IMR-90 (cell line): ENCODE results near the gene HDHD2. TPM values are rescaled to one million over a fixed set of nuclear protein-coding genes. Genes with fewer than 3 reads are reported as not detected.

Experiments used
- ATAC-seq: fragments of 200-7000 bp; cut with Tn5 transposase; 2 replicates; pipeline ENCODE4 v1.9.1; 2020; ENCODE audit warnings: low read depth, mild to moderate bottlenecking, moderate library complexity
- BruUV-seq: library from RNA; stranded (reverse); fragments of 400-500 nt; replicated peaks from 2 replicates; lab custom pipeline; 2021; lab: Mats Ljungman, UMichigan
- CTCF ChIA-PET: fragments of 300-600 bp; formaldehyde crosslinking; extraction: SDS; loops from one replicate; lab custom pipeline; 2021; ENCODE audit warnings: antibody characterized with exemption; lab: Yijun Ruan, JAX
- POLR2A ChIA-PET: fragments of 300-600 bp; sonication (Branson Sonifier 250); formaldehyde crosslinking; loops from one replicate; lab custom pipeline; 2022; ENCODE audit warnings: antibody characterized with exemption; ENCODE audit not compliant: unreplicated experiment; lab: Charles Lee
- DNase-seq: peaks from one replicate; pipeline ENCODE4 v3.0.0; 2013
- H2AFZ ChIP-seq: replicated peaks from 2 replicates; pipeline ENCODE3; 2013; ENCODE audit warnings: low read length, mild to moderate bottlenecking; ENCODE audit not compliant: poor library complexity
- H2AK5ac ChIP-seq: 2 replicates; pipeline ENCODE4 v1.6.1; 2013; ENCODE audit warnings: low read depth, low read length, inconsistent platforms
- H2AK9ac ChIP-seq: replicated peaks from 2 replicates; pipeline ENCODE3; 2013; ENCODE audit warnings: mild to moderate bottlenecking, low read depth, low read length, moderate library complexity; ENCODE audit not compliant: poor library complexity
- H2BK120ac ChIP-seq: 2 replicates; pipeline ENCODE4 v1.6.1; 2013; ENCODE audit warnings: low read depth, low read length, inconsistent platforms
- H2BK15ac ChIP-seq: 3 replicates; pipeline ENCODE4 v1.6.1; 2013; ENCODE audit warnings: low read depth, low read length, inconsistent platforms
- H2BK20ac ChIP-seq: 2 replicates; pipeline ENCODE4 v1.6.1; 2013; ENCODE audit warnings: low read depth, mild to moderate bottlenecking, inconsistent platforms, low read length, moderate library complexity
- H2BK5ac ChIP-seq: 2 replicates; pipeline ENCODE4 v1.6.1; 2013; ENCODE audit warnings: mild to moderate bottlenecking, low read depth, low read length, inconsistent platforms; ENCODE audit not compliant: poor library complexity, severe bottlenecking
- H3K14ac ChIP-seq: replicated peaks from 2 replicates; pipeline ENCODE4 v1.6.1; 2013; ENCODE audit warnings: low read depth, low read length, inconsistent platforms
- H3K18ac ChIP-seq: 2 replicates; pipeline ENCODE4 v1.6.1; 2013; ENCODE audit warnings: low read depth, low read length, control low read depth
- H3K23ac ChIP-seq: 2 replicates; pipeline ENCODE4 v1.6.1; 2013; ENCODE audit warnings: low read depth, low read length, inconsistent platforms
- H3K27ac ChIP-seq: 2 replicates; pipeline ENCODE4 v1.5.1; 2013; ENCODE audit warnings: mild to moderate bottlenecking, control low read depth, low read length; ENCODE audit not compliant: insufficient read depth
- H3K27me3 ChIP-seq: 2 replicates; pipeline ENCODE4 v1.6.1; 2013; ENCODE audit warnings: low read length; ENCODE audit not compliant: control insufficient read depth, insufficient read depth
- H3K36me3 ChIP-seq: 2 replicates; pipeline ENCODE4 v1.6.1; 2013; ENCODE audit warnings: low read length, mixed read lengths; ENCODE audit not compliant: control insufficient read depth, insufficient read depth
- H3K4ac ChIP-seq: 2 replicates; pipeline ENCODE4 v1.6.1; 2013; ENCODE audit warnings: low read depth, low read length, inconsistent platforms
- H3K4me1 ChIP-seq: 2 replicates; pipeline ENCODE4 v1.6.1; 2013; ENCODE audit warnings: low read length, mixed read lengths; ENCODE audit not compliant: control insufficient read depth, insufficient read depth
- H3K4me2 ChIP-seq: 2 replicates; pipeline ENCODE4 v1.6.1; 2013; ENCODE audit warnings: low read depth, mild to moderate bottlenecking, control low read depth, low read length, moderate library complexity
- H3K4me3 ChIP-seq: 2 replicates; pipeline ENCODE4 v1.5.1; 2013; ENCODE audit warnings: low read depth, mild to moderate bottlenecking, control low read depth, low read length, moderate library complexity; ENCODE audit not compliant: insufficient read depth
- H3K56ac ChIP-seq: 2 replicates; pipeline ENCODE4 v1.6.1; 2013; ENCODE audit warnings: low read length, inconsistent platforms; ENCODE audit not compliant: insufficient read depth; ENCODE audit errors: extremely low read depth
- H3K79me1 ChIP-seq, 2 experiments: 2 replicates each; pipeline ENCODE4 v1.6.1; 2013; ENCODE audit warnings: low read length in 2 of 2, inconsistent platforms in 1 of 2, low read depth in 1 of 2
- H3K9ac ChIP-seq: 2 replicates; pipeline ENCODE4 v1.6.1; 2013; ENCODE audit warnings: low read depth, low read length, control low read depth
- H3K9me1 ChIP-seq: 2 replicates; pipeline ENCODE4 v1.6.1; 2013; ENCODE audit warnings: low read length, inconsistent platforms; ENCODE audit not compliant: insufficient read depth
- H3K9me3 ChIP-seq: 2 replicates; pipeline ENCODE4 v1.6.1; 2013; ENCODE audit warnings: low read length; ENCODE audit not compliant: control insufficient read depth, insufficient read depth
- H4K20me1 ChIP-seq: 2 replicates; pipeline ENCODE4 v1.6.1; 2013; ENCODE audit warnings: low read length, inconsistent platforms; ENCODE audit not compliant: insufficient read depth
- H4K5ac ChIP-seq: 2 replicates; pipeline ENCODE4 v1.6.1; 2013; ENCODE audit warnings: mild to moderate bottlenecking, low read depth, low read length, control low read depth
- H4K8ac ChIP-seq, 2 experiments: 2 replicates each; pipeline ENCODE4 v1.6.1; 2013; ENCODE audit warnings: low read depth in 2 of 2, low read length in 2 of 2, control low read depth in 1 of 2, inconsistent platforms in 1 of 2
- H4K91ac ChIP-seq: 2 replicates; pipeline ENCODE4 v1.6.1; 2013; ENCODE audit warnings: low read depth, low read length, inconsistent platforms; ENCODE audit not compliant: insufficient read depth
- CHD1 ChIP-seq: IDR thresholded peaks from 2 replicates; pipeline ENCODE4 v1.6.1; 2012; ENCODE audit warnings: low read depth, low read length, improper control_type of control experiment
- POLR2A ChIP-seq: IDR thresholded peaks from 2 replicates; pipeline ENCODE4 v1.6.1; 2012; ENCODE audit warnings: mild to moderate bottlenecking, low read depth, low read length
- RAD21 ChIP-seq: IDR thresholded peaks from 2 replicates; pipeline ENCODE4 v1.6.1; 2012; ENCODE audit warnings: low read length, improper control_type of control experiment
- WGBS, 2 experiments: methylation state at CpG; one replicate each; pipeline versions ENCODE4 v1.1.5 to v1.1.7; 2013; ENCODE audit warnings: missing lambda C conversion rate in 2 of 2; ENCODE audit not compliant: insufficient read length in 1 of 2; ENCODE audit errors: extremely low coverage in 2 of 2; 5-methylcytosine and 5-hydroxymethylcytosine counted together
- dilution Hi-C: fragments of 300-500 bp; cut with HindIII; formaldehyde crosslinking; loops from one replicate; pipeline ENCODE4 v1.14.3; 2018; ENCODE audit warnings: low sequenced_read_pairs; ENCODE audit not compliant: unreplicated experiment
- in situ Hi-C: fragments of 300-500 bp; cut with MboI; formaldehyde crosslinking; loops from 3 replicates; pipeline ENCODE4 v1.14.3; 2019; ENCODE audit warnings: low sequenced_read_pairs, inconsistent platforms, mixed read lengths
- intact Hi-C: fragments of 100-400 bp; cut with micrococcal nuclease; formaldehyde crosslinking; loops from 2 replicates; pipeline ENCODE4 v1.10.0; 2022
- polyA plus RNA-seq, 3 experiments: library from polyadenylated mRNA; depleted of rRNA; stranded (reverse); fragments of >200 nt; gene quantifications; 2 replicates each; pipeline ENCODE4 v1.2.3, GENCODE V29; 2012; ENCODE audit warnings: low replicate concordance in 1 of 3
- total RNA-seq: library from RNA; depleted of rRNA; stranded (reverse); fragments of >200 nt; gene quantifications from 2 replicates; pipeline ENCODE4 v1.2.3, GENCODE V29; 2012
- TF ChIP-seq, protein P1 (sequence below): fragments of 150-350 bp; IDR thresholded peaks from 2 replicates; pipeline ENCODE4 v1.6.1; 2016; ENCODE audit warnings: low read depth, mild to moderate bottlenecking, low read length, moderate library complexity, borderline replicate concordance

Gene HDHD2
- total and polyA plus RNA-seq, 2 of the 4 experiments (the other 2 are of a cell fraction) = 7.2 to 18.6 TPM

DNA sequence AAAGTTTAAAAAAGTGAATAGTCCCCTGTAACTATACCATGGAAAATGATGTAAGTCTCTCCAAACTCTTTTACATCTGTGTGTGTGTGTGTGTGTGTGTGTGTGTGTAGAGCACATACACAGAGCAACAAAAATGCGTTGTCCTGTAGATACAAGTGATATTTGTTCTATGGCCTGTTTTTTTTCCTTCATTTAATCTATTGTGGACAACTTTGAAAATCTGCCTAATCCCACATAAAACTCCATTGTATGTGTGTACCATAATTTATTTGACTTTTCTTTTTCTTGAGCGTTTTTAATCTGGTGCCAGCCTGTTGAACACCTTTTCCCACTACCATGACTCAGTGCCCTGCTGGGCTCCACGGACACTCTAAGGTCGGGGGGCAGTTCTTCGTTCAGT is 62.6 kb downstream of the HDHD2 start:
- H3K27ac ChIP-seq = no peak overlapping the region
- no peak overlapping the region for H3K14ac ChIP-seq
- no peaks in the 10 kb centered on the region for H3K4me1 ChIP-seq
- ChIA-PET POLR2A (no interaction called here), CTCF (interaction anchor here (0.8 kb wide), 1 partner anchor 14 kb away, joined by 3 read pairs; no protein-coding TSS in a partner anchor)
- no peak overlapping the region for H2BK15ac ChIP-seq
- no peak overlapping the region for H3K18ac ChIP-seq
- no peak overlapping the region for H4K91ac ChIP-seq
- H3K4me2 ChIP-seq = no peak overlapping the region
- no peaks in the 10 kb centered on the region for H3K79me1 ChIP-seq
- H3K36me3 ChIP-seq = no peaks in the 10 kb centered on the region
- no peak overlapping the region for H4K5ac ChIP-seq
- H3K23ac ChIP-seq = no peak overlapping the region
- H4K20me1 ChIP-seq = no peaks in the 10 kb centered on the region
- DNase-seq (no peak), ATAC-seq (no peak)
- H3K4me3 ChIP-seq = no peak overlapping the region
- H3K4ac ChIP-seq = no peak overlapping the region
- no peak overlapping the region for H2BK120ac ChIP-seq
- no peaks in the 10 kb centered on the region for H3K9me1 ChIP-seq
- no peak overlapping the region for H3K9ac ChIP-seq
- no peak overlapping the region for H4K8ac ChIP-seq
- in situ Hi-C loops = no loop called here
- no peak overlapping the region for H2AFZ ChIP-seq
- WGBS, 2 experiments = no CpG with 5 or more reads among the region's 5 CpGs
- no peak overlapping the region for H2AK5ac ChIP-seq
- H3K56ac ChIP-seq = no peak overlapping the region
- no TSS peak for BruUV-seq
- no peaks in the 10 kb centered on the region for H3K9me3 ChIP-seq
- H2AK9ac ChIP-seq = no peak overlapping the region
- no peak overlapping the region for H2BK5ac ChIP-seq
- TF ChIP-seq POLR2A (no peak), CHD1 (no peak), RAD21 (no peak)
- TF ChIP-seq, protein P1, sequence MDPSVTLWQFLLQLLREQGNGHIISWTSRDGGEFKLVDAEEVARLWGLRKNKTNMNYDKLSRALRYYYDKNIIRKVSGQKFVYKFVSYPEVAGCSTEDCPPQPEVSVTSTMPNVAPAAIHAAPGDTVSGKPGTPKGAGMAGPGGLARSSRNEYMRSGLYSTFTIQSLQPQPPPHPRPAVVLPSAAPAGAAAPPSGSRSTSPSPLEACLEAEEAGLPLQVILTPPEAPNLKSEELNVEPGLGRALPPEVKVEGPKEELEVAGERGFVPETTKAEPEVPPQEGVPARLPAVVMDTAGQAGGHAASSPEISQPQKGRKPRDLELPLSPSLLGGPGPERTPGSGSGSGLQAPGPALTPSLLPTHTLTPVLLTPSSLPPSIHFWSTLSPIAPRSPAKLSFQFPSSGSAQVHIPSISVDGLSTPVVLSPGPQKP = no peak
- no peak overlapping the region for H2BK20ac ChIP-seq
- dilution Hi-C loops = no loop called here
- no peaks in the 10 kb centered on the region for H3K27me3 ChIP-seq
- intact Hi-C loops = no loop called here
